Activated CD4-positive, alpha-beta T cell treated with anti-CD3 and anti-CD28 coated beads, Interleukin-2, amount 10 ng/mL, durations not matched to agents 24 days and 14 days (primary cell): Measurements from ENCODE around the gene ITGAE. TPM values are rescaled to one million over a fixed set of nuclear protein-coding genes. Genes with fewer than 3 reads are reported as not detected.

ENCODE experiments used
- DNase-seq: peaks from one replicate; pipeline ENCODE4 v3.0.0; 2022
- H3K27ac Mint-ChIP-seq: one replicate; pipeline ENCODE4 v1.8.0; 2022; ENCODE audit warnings: mild to moderate bottlenecking, mixed read lengths
- H3K27me3 Mint-ChIP-seq: one replicate; pipeline ENCODE4 v1.8.0; 2022; ENCODE audit warnings: mixed read lengths
- H3K36me3 Mint-ChIP-seq: one replicate; pipeline ENCODE4 v1.8.0; 2022; ENCODE audit warnings: low read depth, mild to moderate bottlenecking, mixed read lengths
- H3K4me1 Mint-ChIP-seq: one replicate; pipeline ENCODE4 v1.8.0; 2021; ENCODE audit warnings: mixed read lengths
- H3K4me3 Mint-ChIP-seq: one replicate; pipeline ENCODE4 v1.8.0; 2022; ENCODE audit warnings: mild to moderate bottlenecking, moderate library complexity, mixed read lengths
- H3K9me3 Mint-ChIP-seq: one replicate; pipeline ENCODE4 v1.8.0; 2021; ENCODE audit warnings: mixed read lengths
- intact Hi-C: fragments of 100-400 bp; cut with micrococcal nuclease; formaldehyde crosslinking; loops from one replicate; pipeline ENCODE4 v1.15.1; 2023
- total RNA-seq: library from RNA; stranded (reverse); gene quantifications from 2 replicates; pipeline ENCODE4 v1.2.3, GENCODE V29; 2022

The ITGAE gene
- total RNA-seq, 1 donor from 2014 or later = 33.9 TPM

DNA sequence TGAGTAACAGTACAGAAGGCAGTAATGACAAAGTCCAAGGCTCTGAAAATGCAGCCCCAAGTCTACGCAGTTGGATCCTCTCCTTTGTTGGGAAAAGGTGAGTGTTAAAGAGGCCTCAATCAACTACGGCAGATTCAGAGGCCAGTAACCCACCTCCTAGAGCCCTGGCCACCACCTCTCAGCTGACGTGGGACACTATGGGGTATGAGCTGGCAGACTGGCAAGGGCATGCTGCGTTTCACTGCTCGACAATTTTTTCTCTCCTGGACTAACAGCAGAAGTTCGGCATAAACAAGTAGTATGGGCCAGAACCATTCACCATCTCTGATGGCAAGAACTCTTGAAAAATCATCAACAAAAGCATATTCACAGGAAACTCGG lies 27.9 kb upstream of the ITGAE start:
- Mint-ChIP-seq H3K27ac (no peak overlapping the region), H3K36me3 (peaks cover 44% of the 10 kb centered on the region), H3K9me3 (no peaks in the 10 kb centered on the region), H3K27me3 (no peaks in the 10 kb centered on the region), H3K4me3 (no peak overlapping the region), H3K4me1 (peaks cover 11% of the 10 kb centered on the region)
- DNase-seq = no peak
- intact Hi-C loops = loop anchor here (5.0 kb wide), 1 partner anchor 147 kb away; no protein-coding TSS in a partner anchor

DNA sequence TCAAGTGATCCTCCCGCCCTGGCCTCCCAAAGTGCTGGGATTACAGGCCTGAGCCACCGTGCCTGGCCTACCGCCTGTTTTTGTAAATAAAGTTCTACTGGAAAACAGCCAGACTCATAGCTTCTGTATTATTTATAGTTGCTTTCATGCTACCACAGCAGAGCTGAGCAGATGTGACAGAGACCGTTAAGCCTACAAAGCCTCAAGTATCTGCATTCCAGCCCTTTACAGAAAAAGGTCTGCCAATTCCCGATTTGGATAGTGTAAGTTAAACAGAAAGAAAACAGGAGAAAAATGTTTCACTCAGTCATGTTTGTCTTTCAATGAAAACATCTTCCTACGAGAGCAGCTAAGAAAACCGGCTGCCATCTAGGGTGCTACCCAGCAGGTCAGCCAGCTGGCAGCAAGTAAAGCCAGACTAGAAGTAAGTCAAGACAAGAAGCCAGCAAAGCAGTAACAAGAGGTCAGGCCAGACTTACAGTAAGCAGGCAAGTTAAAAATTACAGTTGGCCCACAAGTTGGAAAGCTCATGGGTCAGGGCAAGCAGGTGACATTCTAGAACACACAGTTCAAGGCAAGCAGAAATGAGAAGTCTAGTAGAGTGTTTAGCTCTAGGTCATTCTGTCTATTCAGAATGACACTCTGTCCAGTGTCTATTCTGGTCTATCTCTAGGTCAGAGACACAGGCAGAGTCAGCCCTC lies 27.3 kb upstream of the ITGAE start:
- Mint-ChIP-seq H3K27me3 (no peaks in the 10 kb centered on the region), H3K9me3 (no peaks in the 10 kb centered on the region), H3K27ac (peak overlapping the region; percentile 46), H3K4me1 (peaks cover 11% of the 10 kb centered on the region), H3K4me3 (no peak overlapping the region), H3K36me3 (peaks cover 41% of the 10 kb centered on the region)
- intact Hi-C loops = loop anchor here (5.0 kb wide), 1 partner anchor 146 kb away; no protein-coding TSS in a partner anchor
- no peak for DNase-seq

DNA sequence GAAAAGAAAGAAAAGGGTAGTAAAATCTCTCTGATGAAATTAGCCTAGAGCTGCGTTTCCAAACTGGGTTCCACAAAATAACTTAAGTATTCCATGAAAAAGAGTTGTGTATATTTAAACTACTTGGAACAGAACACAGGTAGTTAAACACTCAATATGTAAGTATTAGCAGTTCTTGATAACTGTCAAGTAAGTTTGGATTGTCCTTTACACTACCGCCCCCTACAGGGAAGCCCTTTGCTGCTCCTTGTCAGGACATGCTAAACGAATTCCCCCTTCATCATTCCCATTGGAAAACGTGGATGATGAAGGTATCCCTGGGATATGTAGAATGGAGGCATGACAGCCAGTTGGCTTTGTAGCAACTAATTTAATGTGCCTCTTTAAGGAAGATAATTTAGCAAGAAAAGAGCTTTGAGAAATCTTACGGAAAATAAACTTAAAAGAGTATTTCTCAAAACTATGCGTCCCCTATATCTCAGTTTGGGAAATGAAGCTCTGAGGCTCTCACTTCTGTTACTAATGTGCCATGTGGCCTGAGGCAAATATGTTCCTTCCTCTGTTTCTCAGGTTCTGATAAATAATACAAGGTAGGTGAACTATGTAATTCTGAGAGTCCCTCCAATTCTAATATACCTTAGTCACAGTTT lies 26.3 kb upstream of the ITGAE start:
- Mint-ChIP-seq H3K4me1 (peaks cover 11% of the 10 kb centered on the region), H3K9me3 (no peaks in the 10 kb centered on the region), H3K4me3 (no peak overlapping the region), H3K36me3 (peaks cover 46% of the 10 kb centered on the region), H3K27ac (no peak overlapping the region), H3K27me3 (no peaks in the 10 kb centered on the region)
- DNase-seq = peak; percentile 91
- intact Hi-C loops = loop anchor here (1.0 to 5.0 kb wide), 2 partner anchors 90 to 145 kb away; no protein-coding TSS in a partner anchor

DNA sequence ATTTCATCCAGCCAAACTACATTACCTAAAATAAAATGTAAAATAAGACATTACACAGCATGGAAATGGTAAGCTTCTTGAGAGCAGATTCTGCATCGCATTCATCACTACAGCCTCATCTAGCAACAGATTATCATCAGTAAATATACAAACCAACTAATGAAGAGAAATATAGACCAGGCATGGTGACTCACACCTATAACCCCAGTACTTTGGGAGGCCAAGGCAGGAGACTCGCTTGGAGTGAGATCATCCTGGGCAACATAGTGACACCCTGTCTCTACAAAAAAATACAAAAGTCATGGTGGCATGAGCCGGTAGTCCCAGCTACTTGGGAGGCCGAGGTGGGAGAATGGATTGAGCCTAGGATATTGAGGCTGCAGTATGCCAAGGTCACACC lies 25.2 kb upstream of the ITGAE start:
- H3K27me3 Mint-ChIP-seq = no peaks in the 10 kb centered on the region
- no peak for DNase-seq
- no peak overlapping the region for H3K4me3 Mint-ChIP-seq
- H3K36me3 Mint-ChIP-seq = peaks cover 55% of the 10 kb centered on the region
- intact Hi-C loops = loop anchor here (5.0 kb wide), 1 partner anchor 144 kb away; no protein-coding TSS in a partner anchor
- peaks cover 11% of the 10 kb centered on the region for H3K4me1 Mint-ChIP-seq
- no peaks in the 10 kb centered on the region for H3K9me3 Mint-ChIP-seq
- no peak overlapping the region for H3K27ac Mint-ChIP-seq

DNA sequence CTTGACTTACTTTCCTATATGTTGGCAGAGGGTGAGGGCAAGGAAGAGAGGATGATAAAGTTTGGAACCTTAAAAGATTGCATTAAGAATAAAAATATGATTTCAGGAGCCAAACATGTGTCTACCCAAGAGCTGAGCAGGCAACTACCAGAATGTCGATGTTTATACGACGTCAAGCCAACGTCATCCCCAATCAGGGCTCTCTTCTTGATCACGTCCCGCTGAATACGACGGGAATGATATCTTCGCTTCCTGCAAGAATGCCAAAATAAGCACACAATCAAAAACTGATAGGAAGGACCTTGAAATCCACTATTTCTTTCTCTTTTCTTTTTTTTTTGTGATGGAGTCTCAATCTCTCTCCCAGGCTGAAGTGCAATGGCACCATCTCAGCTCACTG lies 20.1 kb upstream of the ITGAE start:
- Mint-ChIP-seq H3K27me3 (no peaks in the 10 kb centered on the region), H3K4me1 (peaks cover 5% of the 10 kb centered on the region), H3K27ac (no peak overlapping the region), H3K4me3 (no peak overlapping the region), H3K36me3 (peaks cover 57% of the 10 kb centered on the region), H3K9me3 (no peaks in the 10 kb centered on the region)
- intact Hi-C loops = no loop called here
- DNase-seq = no peak

DNA sequence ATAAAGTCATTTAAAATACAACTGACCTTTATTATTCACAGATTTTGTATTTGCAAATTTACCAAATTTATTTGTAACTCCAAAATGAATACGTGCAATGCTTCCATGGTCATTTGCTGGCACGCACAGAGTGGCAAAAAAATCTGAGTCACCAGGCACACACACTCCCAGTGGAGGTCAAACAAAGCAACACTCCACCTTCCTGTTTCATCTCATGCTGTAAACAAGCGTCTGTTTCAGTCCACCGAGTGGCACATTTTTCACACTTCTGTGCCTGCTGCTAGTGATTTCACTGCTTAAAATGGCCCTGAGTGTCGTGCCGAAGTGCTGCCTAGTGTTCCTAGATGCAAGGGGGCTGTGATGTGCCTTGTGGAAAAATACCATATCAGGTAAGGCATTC lies 17.8 kb upstream of the ITGAE start:
- intact Hi-C loops = no loop called here
- H3K4me1 Mint-ChIP-seq = peaks cover 3% of the 10 kb centered on the region
- H3K27me3 Mint-ChIP-seq = no peaks in the 10 kb centered on the region
- H3K9me3 Mint-ChIP-seq = no peaks in the 10 kb centered on the region
- H3K36me3 Mint-ChIP-seq = peaks cover 60% of the 10 kb centered on the region
- no peak overlapping the region for H3K27ac Mint-ChIP-seq
- H3K4me3 Mint-ChIP-seq = no peak overlapping the region
- DNase-seq = no peak

DNA sequence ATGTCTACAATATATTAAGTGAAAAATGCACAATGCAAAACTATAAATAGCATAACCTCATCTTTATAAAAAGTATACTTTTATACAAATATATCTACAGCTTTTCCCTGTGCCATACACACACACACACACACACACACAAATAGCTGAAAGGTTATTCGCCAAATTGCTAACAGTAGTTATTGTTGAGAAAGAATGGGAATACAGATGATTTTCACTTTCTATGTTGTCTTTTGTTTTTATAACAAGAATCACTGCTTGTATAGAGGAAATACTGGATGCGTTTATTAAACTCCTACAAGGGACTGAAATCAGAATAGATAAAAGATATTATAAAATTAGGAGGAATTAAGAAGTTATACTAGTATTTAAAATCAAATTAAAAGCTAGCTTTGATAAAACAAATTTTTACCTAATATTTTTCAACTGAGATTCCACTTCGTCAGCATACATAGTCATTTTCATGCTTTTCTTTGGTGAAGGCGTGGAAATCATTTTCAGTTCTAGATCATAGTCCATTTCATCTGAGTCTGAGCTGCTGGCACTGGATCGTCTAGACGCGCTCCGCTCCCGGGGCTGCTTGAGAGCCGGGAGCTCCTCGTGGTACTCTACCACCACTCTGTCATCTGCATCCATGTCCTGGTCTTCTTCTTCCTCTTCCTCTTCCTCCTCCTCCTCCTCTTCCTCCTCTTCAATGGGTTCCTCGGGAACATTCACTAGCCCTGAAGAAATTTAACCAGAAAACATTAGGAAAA lies 17.0 kb upstream of the ITGAE start:
- no peak overlapping the region for H3K27ac Mint-ChIP-seq
- peaks cover 3% of the 10 kb centered on the region for H3K4me1 Mint-ChIP-seq
- peaks cover 60% of the 10 kb centered on the region for H3K36me3 Mint-ChIP-seq
- no peak for DNase-seq
- no peaks in the 10 kb centered on the region for H3K27me3 Mint-ChIP-seq
- intact Hi-C loops = no loop called here
- H3K9me3 Mint-ChIP-seq = no peaks in the 10 kb centered on the region
- no peak overlapping the region for H3K4me3 Mint-ChIP-seq

DNA sequence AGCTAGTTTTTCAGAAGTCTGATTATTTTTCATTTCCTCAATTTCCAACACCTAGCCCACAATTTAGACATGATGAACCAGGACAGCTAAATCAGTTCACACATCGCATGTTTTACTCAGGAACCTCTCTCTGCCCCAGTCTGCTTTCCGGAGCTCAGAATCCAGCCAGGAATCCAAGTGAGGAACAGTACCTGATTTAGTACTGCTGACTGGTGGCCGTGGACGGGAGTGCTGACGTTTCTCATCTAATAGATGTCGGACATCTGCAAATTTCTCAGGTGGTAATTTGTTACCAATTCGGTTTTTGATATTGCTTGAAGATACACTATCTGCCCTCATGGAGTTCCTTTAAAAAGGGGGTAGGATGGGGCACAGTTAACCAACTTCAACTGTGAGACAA lies 14.9 kb upstream of the ITGAE start:
- peaks cover 3% of the 10 kb centered on the region for H3K4me1 Mint-ChIP-seq
- no peak for DNase-seq
- peaks cover 53% of the 10 kb centered on the region for H3K36me3 Mint-ChIP-seq
- no peaks in the 10 kb centered on the region for H3K27me3 Mint-ChIP-seq
- H3K27ac Mint-ChIP-seq = no peak overlapping the region
- H3K9me3 Mint-ChIP-seq = no peaks in the 10 kb centered on the region
- no peak overlapping the region for H3K4me3 Mint-ChIP-seq
- intact Hi-C loops = no loop called here

DNA sequence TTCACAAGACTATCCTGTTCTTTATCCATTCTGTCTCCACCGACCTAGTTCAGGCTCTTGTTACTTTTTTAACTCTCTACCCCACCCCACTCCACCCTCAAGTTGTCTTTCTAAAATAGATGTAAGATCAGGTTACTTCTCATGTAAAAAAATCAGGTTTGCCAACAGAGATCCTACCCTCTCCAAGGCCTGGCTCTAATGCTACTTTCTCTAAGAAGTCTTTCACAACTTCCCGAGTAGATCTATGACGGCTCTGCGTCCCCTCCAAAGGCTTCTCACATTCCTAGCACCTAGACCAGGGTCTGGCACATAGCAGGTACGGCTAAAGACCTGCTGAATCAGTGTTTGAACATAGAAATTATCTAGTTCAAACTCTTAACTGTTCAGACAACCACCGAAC lies 14.1 kb upstream of the ITGAE start:
- Mint-ChIP-seq H3K4me1 (peaks cover 3% of the 10 kb centered on the region), H3K36me3 (peaks cover 53% of the 10 kb centered on the region), H3K27me3 (no peaks in the 10 kb centered on the region), H3K4me3 (no peak overlapping the region), H3K27ac (no peak overlapping the region), H3K9me3 (no peaks in the 10 kb centered on the region)
- intact Hi-C loops = no loop called here
- DNase-seq = no peak

DNA sequence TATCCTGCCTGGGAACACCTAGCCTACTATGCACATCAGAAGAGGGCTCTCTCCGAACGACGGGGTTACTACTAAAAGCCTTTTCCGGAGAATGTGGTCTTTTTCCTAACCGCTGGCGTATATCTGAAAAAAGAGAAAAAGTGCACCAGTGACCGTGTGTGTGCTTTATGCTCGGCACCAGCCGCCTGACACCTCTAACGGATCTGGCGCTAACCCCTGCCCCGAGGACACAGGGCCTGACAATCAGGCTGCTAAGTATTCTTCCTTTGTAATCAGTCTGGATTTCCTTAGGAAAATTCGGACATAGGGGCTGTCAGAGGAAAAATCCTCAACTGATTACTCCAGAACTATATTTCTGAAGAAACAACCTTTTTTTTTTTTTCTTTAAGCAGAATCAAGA lies 13.4 kb upstream of the ITGAE start:
- Mint-ChIP-seq H3K9me3 (no peaks in the 10 kb centered on the region), H3K4me1 (peaks cover 3% of the 10 kb centered on the region), H3K27ac (peak overlapping the region; percentile 57), H3K4me3 (no peak overlapping the region), H3K36me3 (peaks cover 55% of the 10 kb centered on the region), H3K27me3 (no peaks in the 10 kb centered on the region)
- intact Hi-C loops = no loop called here
- DNase-seq = no peak

DNA sequence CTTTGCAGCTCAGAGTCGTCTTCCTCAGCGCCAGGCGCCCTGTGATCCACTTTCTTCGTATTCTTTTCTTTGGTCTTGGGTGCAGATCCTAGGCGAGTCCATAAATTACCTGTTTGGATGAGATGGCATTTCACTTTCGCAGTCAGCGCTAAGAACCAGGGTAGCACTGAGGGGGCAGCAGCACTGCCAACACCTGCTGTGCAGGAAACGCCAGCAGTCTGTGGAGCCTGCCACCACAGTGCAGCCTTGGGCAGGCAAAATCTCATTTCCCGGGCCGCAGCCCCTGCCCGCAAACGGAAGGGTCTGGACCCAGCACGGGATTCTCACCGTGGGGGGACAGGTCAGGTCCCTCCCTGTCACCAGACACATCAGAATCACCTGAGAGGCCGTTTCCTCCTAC lies 12.2 kb upstream of the ITGAE start:
- Mint-ChIP-seq H3K27me3 (no peaks in the 10 kb centered on the region), H3K9me3 (no peaks in the 10 kb centered on the region), H3K4me1 (peaks cover 7% of the 10 kb centered on the region), H3K36me3 (peaks cover 52% of the 10 kb centered on the region), H3K27ac (no peak overlapping the region), H3K4me3 (no peak overlapping the region)
- intact Hi-C loops = no loop called here
- no peak for DNase-seq

DNA sequence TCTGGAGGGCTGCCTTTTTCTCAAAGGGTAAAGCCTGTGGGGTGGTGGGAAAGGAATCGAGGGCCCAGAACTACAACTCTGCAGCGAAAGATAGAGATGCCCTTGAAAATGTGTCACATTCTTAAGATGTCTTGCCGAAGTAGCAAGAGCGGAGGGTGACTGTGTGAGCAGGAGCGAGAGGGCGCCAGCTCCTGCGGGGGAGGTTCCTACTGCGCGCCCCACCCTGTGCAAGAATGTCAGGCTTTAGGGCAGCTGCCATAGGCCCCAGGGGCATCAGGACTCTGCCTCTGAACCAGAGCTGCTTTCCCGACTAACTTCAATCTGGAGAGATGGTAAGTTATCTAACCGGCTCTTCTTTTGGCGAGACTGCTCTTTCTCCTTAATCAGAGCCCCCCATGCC lies 11.8 kb upstream of the ITGAE start:
- DNase-seq = no peak
- Mint-ChIP-seq H3K27ac (no peak overlapping the region), H3K36me3 (peaks cover 53% of the 10 kb centered on the region), H3K27me3 (no peaks in the 10 kb centered on the region), H3K4me3 (no peak overlapping the region), H3K9me3 (no peaks in the 10 kb centered on the region), H3K4me1 (peaks cover 8% of the 10 kb centered on the region)
- intact Hi-C loops = no loop called here

DNA sequence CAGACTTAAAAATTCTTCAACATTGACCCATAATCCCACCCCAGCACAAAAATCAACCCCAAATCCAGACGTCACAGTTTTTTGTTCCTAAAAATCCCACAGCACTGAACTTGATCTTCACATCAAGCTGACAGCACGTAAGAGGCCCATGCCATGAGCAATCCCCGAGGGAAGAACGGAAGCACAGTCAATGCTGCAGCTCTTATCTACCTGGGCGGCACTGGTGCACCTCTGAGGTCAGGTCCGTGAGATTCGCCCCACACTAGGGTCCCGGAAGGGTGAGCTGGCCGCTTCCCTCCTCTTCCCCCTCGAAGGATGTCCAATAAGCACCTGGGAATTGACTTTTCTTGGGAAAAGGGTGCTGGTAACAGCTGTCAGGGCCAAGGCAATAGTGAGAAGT lies 11.3 kb upstream of the ITGAE start:
- H3K27me3 Mint-ChIP-seq = no peaks in the 10 kb centered on the region
- no peak overlapping the region for H3K4me3 Mint-ChIP-seq
- peaks cover 57% of the 10 kb centered on the region for H3K36me3 Mint-ChIP-seq
- peaks cover 10% of the 10 kb centered on the region for H3K4me1 Mint-ChIP-seq
- no peak for DNase-seq
- no peaks in the 10 kb centered on the region for H3K9me3 Mint-ChIP-seq
- H3K27ac Mint-ChIP-seq = no peak overlapping the region
- intact Hi-C loops = no loop called here

DNA sequence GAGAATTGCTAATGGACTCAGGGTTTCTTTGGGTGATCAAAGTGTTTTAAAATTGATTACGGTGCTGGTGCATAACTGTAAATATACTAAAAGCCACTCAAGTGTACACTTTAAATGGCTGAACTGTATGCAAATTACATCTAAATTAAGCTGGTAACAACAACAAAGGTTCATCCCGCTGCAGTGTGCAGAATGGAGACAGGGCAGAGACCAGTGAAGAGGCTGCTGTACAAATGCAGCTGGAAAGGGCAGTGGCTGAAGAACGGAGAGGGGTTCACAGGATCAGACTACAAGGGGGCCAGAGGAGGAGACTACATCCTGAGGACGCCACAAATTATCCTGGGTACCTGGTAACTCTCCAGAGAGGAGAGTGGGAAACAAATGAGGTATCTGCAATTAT lies 9.0 kb upstream of the ITGAE start:
- peaks cover 51% of the 10 kb centered on the region for H3K36me3 Mint-ChIP-seq
- no peaks in the 10 kb centered on the region for H3K9me3 Mint-ChIP-seq
- intact Hi-C loops = no loop called here

More for the DNA sequence above, 9.0 kb upstream of the ITGAE start:
- DNase-seq = no peak
- Mint-ChIP-seq H3K27ac (no peak overlapping the region), H3K4me1 (peaks cover 14% of the 10 kb centered on the region), H3K4me3 (no peak overlapping the region), H3K27me3 (no peaks in the 10 kb centered on the region)
